Loucy (cell line): ENCODE measurements around the gene KCNQ5.

ENCODE experiments used
- H2AFZ ChIP-seq: fragments of 200-600 bp; sonication (generic); 2 replicates; pipeline ENCODE4 v1.6.0; 2016; ENCODE audit warnings: antibody characterized with exemption, mild to moderate bottlenecking, low read length, moderate library complexity
- H3F3A ChIP-seq: fragments of 200-600 bp; 2 replicates; pipeline ENCODE4 v1.6.0; 2016; ENCODE audit warnings: antibody characterized with exemption, low read depth, mild to moderate bottlenecking
- H3K27me3 ChIP-seq: fragments of 200-600 bp; sonication (generic); 2 replicates; pipeline ENCODE4 v1.6.1; 2014; ENCODE audit warnings: low read length, mild to moderate bottlenecking; ENCODE audit not compliant: insufficient read depth, poor library complexity, severe bottlenecking
- H3K36me3 ChIP-seq: fragments of 200-600 bp; sonication (generic); 2 replicates; pipeline ENCODE4 v1.6.1; 2016; ENCODE audit warnings: low read length; ENCODE audit not compliant: insufficient read depth
- H3K4me1 ChIP-seq: fragments of 200-600 bp; sonication (generic); 2 replicates; pipeline ENCODE4 v1.5.1; 2014; ENCODE audit warnings: low read length, mild to moderate bottlenecking; ENCODE audit not compliant: insufficient read depth, poor library complexity, severe bottlenecking
- H3K4me2 ChIP-seq: fragments of 200-600 bp; sonication (generic); 2 replicates; pipeline ENCODE4 v1.6.0; 2014; ENCODE audit warnings: antibody characterized with exemption, low read length, low read depth, mild to moderate bottlenecking; ENCODE audit not compliant: poor library complexity, severe bottlenecking
- H3K4me3 ChIP-seq: fragments of 200-600 bp; sonication (generic); 2 replicates; pipeline ENCODE4 v1.5.1; 2014; ENCODE audit warnings: low read length, mild to moderate bottlenecking, mixed read lengths; ENCODE audit not compliant: poor library complexity, severe bottlenecking
- H3K79me2 ChIP-seq: fragments of 200-600 bp; sonication (generic); 2 replicates; pipeline ENCODE4 v1.6.1; 2014; ENCODE audit warnings: low read length; ENCODE audit not compliant: insufficient read depth
- H3K9ac ChIP-seq: fragments of 200-600 bp; sonication (generic); 2 replicates; pipeline ENCODE4 v1.6.0; 2014; ENCODE audit warnings: mild to moderate bottlenecking, low read depth, low read length, moderate library complexity; ENCODE audit not compliant: poor library complexity, severe bottlenecking
- H3K9me2 ChIP-seq: fragments of 200-600 bp; sonication (generic); replicated peaks from 2 replicates; pipeline ENCODE4 v1.6.1; 2016; ENCODE audit warnings: low read depth, low read length, mixed read lengths
- H3K9me3 ChIP-seq: fragments of 200-600 bp; sonication (generic); 2 replicates; pipeline ENCODE4 v1.6.1; 2014; ENCODE audit warnings: mild to moderate bottlenecking, antibody characterized with exemption, low read length, low read depth; ENCODE audit not compliant: insufficient read depth
- H4K20me1 ChIP-seq: fragments of 200-600 bp; sonication (generic); 2 replicates; pipeline ENCODE4 v1.6.0; 2014; ENCODE audit warnings: antibody characterized with exemption, low read length, mild to moderate bottlenecking; ENCODE audit not compliant: insufficient read depth, poor library complexity, severe bottlenecking
- CTCF ChIP-seq: fragments of 200-600 bp; sonication (generic); conservative IDR thresholded peaks from 2 replicates; pipeline ENCODE4 v1.5.1; 2014; ENCODE audit warnings: mild to moderate bottlenecking, antibody characterized with exemption, low read length
- EZH2phosphoT487 ChIP-seq: fragments of 200-600 bp; IDR thresholded peaks from 2 replicates; pipeline ENCODE4 v1.6.1; 2018; ENCODE audit warnings: antibody characterized with exemption, mild to moderate bottlenecking, moderate library complexity, borderline replicate concordance

The KCNQ5 gene

DNA sequence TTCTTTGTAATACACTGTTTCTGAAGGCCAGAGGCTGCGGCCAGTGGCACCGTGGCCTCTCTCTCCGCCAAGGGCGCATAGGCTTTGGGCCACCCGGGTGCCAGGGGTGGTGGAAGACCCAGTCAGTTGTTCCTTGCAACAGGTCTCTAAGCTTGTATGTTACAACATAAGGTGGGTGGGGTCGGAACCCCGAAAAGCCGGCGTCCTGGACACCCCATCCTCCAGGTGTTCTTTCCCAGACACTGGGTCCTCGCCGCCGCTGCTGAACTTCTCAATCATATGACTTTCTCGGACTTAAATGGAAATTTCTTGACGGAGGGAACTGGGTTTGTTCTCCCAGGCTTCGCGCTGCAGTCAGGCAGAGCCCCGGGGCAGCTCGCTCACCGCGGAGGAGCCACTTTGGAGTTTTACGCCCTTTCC is 983 bp upstream of the KCNQ5 start:
- H4K20me1 ChIP-seq = no peaks in the 10 kb centered on the region
- H3K9ac ChIP-seq = no peak overlapping the region
- H3K4me3 ChIP-seq = no peak overlapping the region
- H3K9me3 ChIP-seq = no peaks in the 10 kb centered on the region
- no peak for TF ChIP-seq CTCF
- no peak for TF ChIP-seq EZH2phosphoT487
- no peaks in the 10 kb centered on the region for H3K79me2 ChIP-seq
- no peaks in the 10 kb centered on the region for H3K9me2 ChIP-seq
- H3K36me3 ChIP-seq = no peaks in the 10 kb centered on the region
- no peak overlapping the region for H2AFZ ChIP-seq
- H3K4me2 ChIP-seq = no peak overlapping the region
- no peaks in the 10 kb centered on the region for H3F3A ChIP-seq
- H3K4me1 ChIP-seq = no peaks in the 10 kb centered on the region
- no peaks in the 10 kb centered on the region for H3K27me3 ChIP-seq

GRCh38 chr6:72622094-72622940 is 453 bp downstream of the KCNQ5 start:
- no peak for TF ChIP-seq CTCF
- no peak for TF ChIP-seq EZH2phosphoT487
- Histone ChIP-seq H4K20me1 (no peaks in the 10 kb centered on the region), H3K36me3 (no peaks in the 10 kb centered on the region), H3K4me2 (no peak overlapping the region), H3K9me2 (no peaks in the 10 kb centered on the region), H2AFZ (no peak overlapping the region), H3K79me2 (no peaks in the 10 kb centered on the region), H3K9me3 (no peaks in the 10 kb centered on the region), H3F3A (no peaks in the 10 kb centered on the region), H3K27me3 (no peaks in the 10 kb centered on the region), H3K4me1 (no peaks in the 10 kb centered on the region), H3K9ac (no peak overlapping the region), H3K4me3 (no peak overlapping the region)

- H3K27me3 ChIP-seq = no peaks in the 10 kb centered on the region
- no peak overlapping the region for H3K4me3 ChIP-seq
- no peak overlapping the region for H2AFZ ChIP-seq
- no peak overlapping the region for H3K4me2 ChIP-seq
- no peaks in the 10 kb centered on the region for H3K9me2 ChIP-seq
- H3K9ac ChIP-seq = no peak overlapping the region
- no peaks in the 10 kb centered on the region for H3K36me3 ChIP-seq
- no peaks in the 10 kb centered on the region for H4K20me1 ChIP-seq
- TF ChIP-seq EZH2phosphoT487 (no peak), CTCF (no peak)
- H3F3A ChIP-seq = no peaks in the 10 kb centered on the region
- no peaks in the 10 kb centered on the region for H3K9me3 ChIP-seq
- H3K79me2 ChIP-seq = no peaks in the 10 kb centered on the region
- no peaks in the 10 kb centered on the region for H3K4me1 ChIP-seq
Observed at GRCh38 chr6:72623808-72624207, 1.9 kb downstream of the KCNQ5 start.
